Kidney (tissue), 14 donors: ENCODE results near the gene FGF12. TPM values are rescaled to one million over a fixed set of nuclear protein-coding genes. Genes with fewer than 3 reads are reported as not detected.

Experiments used
- DNase-seq, 5 donors: peaks; one replicate each; pipeline ENCODE4 v3.0.0-alpha.2; 2013 to 2020
- FAIRE-seq: peaks from 2 replicates; lab custom pipeline; 2012; peaks lifted over from hg19 to GRCh38; lab: Jason Lieb, UNC
- H3K27ac ChIP-seq, 2 donors: one replicate each; pipeline ENCODE4 v1.7.0; 2013; ENCODE audit warnings: low read depth in 2 of 2, low read length in 2 of 2, inconsistent platforms in 1 of 2
- H3K27me3 ChIP-seq: one replicate; pipeline ENCODE4 v1.7.1; 2013; ENCODE audit warnings: low read length, inconsistent platforms; ENCODE audit not compliant: control insufficient read depth, insufficient read depth
- H3K36me3 ChIP-seq, 3 donors: one replicate each; pipeline versions ENCODE4 v1.7.0 to v1.7.1; 2013; ENCODE audit warnings: low read length in 3 of 3, control low read depth in 1 of 3, inconsistent platforms in 1 of 3; ENCODE audit not compliant: insufficient read depth in 3 of 3, control insufficient read depth in 2 of 3
- H3K4me1 ChIP-seq, 3 donors: one replicate each; pipeline versions ENCODE4 v1.7.0 to v1.7.1; 2013; ENCODE audit warnings: low read length in 3 of 3, inconsistent platforms in 1 of 3, low read depth in 1 of 3; ENCODE audit not compliant: control insufficient read depth in 2 of 3, insufficient read depth in 2 of 3
- H3K4me3 ChIP-seq, 3 donors: one replicate each; pipeline versions ENCODE4 v1.7.0 to v1.8.1; 2013; ENCODE audit warnings: low read length in 3 of 3, control low read depth in 1 of 3, inconsistent platforms in 1 of 3
- H3K9ac ChIP-seq, 3 donors: one replicate each; pipeline versions ENCODE4 v1.7.0 to v1.7.1; 2013; ENCODE audit warnings: low read length in 3 of 3, control low read depth in 1 of 3, inconsistent platforms in 1 of 3
- H3K9me3 ChIP-seq, 3 donors: one replicate each; pipeline versions ENCODE4 v1.7.0 to v1.7.1; 2013; ENCODE audit warnings: low read length in 3 of 3, control low read depth in 1 of 3, inconsistent platforms in 1 of 3; ENCODE audit not compliant: control insufficient read depth in 2 of 3, insufficient read depth in 1 of 3
- intact Hi-C: fragments of 100-400 bp; cut with DNase I; formaldehyde crosslinking; loops from one replicate; pipeline ENCODE4 v1.11.1; 2022
- polyA plus RNA-seq: library from polyadenylated mRNA; stranded (reverse); fragments of 350-450 nt; fragmentation: Illumina TruSeq; extraction: RNeasy Lipid Tissue Mini Kit (QIAGEN cat#74804); gene quantifications from one replicate; pipeline ENCODE4 v1.2.3, GENCODE V29; 2014; ENCODE audit warnings: low read depth, low replicate concordance; ENCODE audit not compliant: insufficient read depth
- total RNA-seq: library from RNA; stranded (reverse); fragmentation: NEBNext Ultra II Directional; extraction: Animal tissue kit (Norgen Biotek cat#: 25700); gene quantifications from one replicate; pipeline ENCODE4 v1.2.1, GENCODE V29; 2021
- TF ChIP-seq, protein P1 (sequence below): IDR thresholded peaks from 3 replicates; pipeline ENCODE4 v1.5.1; 2012; ENCODE audit warnings: mild to moderate bottlenecking, moderate library complexity, borderline replicate concordance; ENCODE audit not compliant: insufficient read depth; ENCODE audit errors: extremely low read depth
- donor health status: control.
- donor health status: control.
- donor health status: control.
- donor health status: control.
- donor health status: control.
- donor health status: DM: yes; HTN: yes; CAD: no.
- donor health status: Normal renal cell carcinoma (clear cell type).

Gene FGF12
- total and polyA plus RNA-seq, 2 donors from 2014 or later: 1.8 to 3.7 TPM

DNA sequence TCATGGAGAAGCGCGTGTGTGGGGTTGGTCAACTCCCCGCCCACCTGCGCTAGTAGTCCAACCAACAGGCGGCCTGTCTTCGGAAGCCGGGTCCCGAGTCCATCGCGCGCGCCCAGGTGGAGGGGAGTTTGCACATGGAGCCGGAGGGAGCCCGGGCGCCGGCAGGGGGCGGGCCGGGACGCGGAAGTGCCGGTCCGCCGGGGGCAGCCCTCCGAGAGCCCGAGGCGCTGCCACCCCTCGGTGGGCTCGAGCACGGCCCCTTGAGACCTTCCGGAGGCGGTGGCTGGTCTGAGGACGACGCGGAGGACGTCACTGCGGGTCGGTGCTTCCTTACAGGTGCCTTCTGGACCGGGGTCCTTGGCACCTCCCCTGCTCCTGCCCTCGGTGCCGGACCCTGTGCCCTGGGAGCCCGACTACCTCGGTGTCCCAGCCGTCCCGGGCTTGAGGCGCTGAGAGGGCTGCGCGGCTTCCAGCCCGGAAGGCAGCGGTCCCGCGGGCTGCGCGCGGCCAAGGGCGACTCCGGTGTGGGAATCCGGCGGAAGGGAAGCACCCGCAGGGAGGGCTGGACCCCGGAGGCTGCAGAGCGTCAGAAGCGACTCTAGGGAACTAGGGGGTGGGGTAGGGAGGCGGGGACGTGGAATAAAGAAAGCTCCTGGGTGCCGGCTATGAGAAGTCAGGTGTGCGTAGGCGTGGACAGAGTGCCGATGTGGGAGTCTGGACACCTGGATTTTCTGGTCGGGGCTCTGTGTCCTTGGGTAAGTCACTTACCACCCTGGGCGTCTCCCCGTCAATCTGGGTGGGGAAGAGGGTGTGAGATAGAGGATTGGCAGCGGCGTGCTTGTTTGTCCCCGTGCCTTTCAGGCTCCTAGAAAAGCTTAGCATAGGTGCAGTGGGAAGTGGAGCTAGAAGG lies 212.3 kb downstream of the FGF12 start:
- TF ChIP-seq, protein P1, sequence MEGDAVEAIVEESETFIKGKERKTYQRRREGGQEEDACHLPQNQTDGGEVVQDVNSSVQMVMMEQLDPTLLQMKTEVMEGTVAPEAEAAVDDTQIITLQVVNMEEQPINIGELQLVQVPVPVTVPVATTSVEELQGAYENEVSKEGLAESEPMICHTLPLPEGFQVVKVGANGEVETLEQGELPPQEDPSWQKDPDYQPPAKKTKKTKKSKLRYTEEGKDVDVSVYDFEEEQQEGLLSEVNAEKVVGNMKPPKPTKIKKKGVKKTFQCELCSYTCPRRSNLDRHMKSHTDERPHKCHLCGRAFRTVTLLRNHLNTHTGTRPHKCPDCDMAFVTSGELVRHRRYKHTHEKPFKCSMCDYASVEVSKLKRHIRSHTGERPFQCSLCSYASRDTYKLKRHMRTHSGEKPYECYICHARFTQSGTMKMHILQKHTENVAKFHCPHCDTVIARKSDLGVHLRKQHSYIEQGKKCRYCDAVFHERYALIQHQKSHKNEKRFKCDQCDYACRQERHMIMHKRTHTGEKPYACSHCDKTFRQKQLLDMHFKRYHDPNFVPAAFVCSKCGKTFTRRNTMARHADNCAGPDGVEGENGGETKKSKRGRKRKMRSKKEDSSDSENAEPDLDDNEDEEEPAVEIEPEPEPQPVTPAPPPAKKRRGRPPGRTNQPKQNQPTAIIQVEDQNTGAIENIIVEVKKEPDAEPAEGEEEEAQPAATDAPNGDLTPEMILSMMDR: no peak
- intact Hi-C loops: no loop called here
- Histone ChIP-seq H3K4me3 (peak overlapping the region in 2 of 3 donors; percentile 20 to 46), H3K27ac (no peak overlapping the region), H3K9ac (no peak overlapping the region), H3K4me1 (no peaks in the 10 kb centered on the region), H3K9me3 (peaks cover 0 to 7% (median 3%) of the 10 kb centered on the region in 3 donors), H3K27me3 (peaks cover 4% of the 10 kb centered on the region), H3K36me3 (no peaks in the 10 kb centered on the region)
- DNase-seq (peak; percentile 58 to 70 (median 61)), FAIRE-seq (no peak)

DNA sequence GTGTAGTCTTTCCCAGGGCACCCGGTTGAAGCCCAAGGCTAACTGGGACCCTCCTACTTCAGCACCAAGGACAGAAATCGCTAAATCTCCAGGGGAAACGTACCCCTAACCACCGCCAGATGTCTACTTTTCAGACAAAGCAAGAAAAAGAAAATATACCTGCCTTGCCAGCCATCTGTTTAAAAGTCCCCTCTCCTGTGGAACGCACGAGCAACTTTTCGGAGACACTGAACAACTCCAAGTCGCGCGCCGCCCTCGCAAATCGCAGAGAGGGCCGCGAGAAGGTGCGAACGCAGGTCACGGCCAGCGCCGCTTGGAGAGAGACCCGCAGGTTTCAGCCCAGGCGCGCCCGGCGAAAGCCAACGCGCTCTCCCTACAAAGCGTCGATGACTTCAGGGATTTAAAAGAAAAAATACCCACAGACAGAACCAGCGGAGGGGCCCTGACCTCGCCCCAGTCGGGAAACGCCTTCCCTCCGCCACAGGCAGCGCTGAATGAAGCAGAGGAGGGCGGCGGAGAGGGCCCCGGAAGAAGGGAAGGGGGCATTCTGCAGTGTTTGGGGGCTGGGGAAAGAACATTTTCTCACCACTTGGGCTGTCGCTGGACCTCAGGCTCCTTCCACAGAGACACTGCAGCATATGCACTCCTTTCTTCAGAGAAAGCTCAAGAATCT lies 213.1 kb downstream of the FGF12 start:
- peak overlapping the region in 2 of 3 donors; percentile 3 to 46 for H3K4me3 ChIP-seq
- H3K36me3 ChIP-seq: no peaks in the 10 kb centered on the region
- peaks cover 0 to 7% (median 3%) of the 10 kb centered on the region in 3 donors for H3K9me3 ChIP-seq
- H3K27ac ChIP-seq: no peak overlapping the region
- H3K27me3 ChIP-seq: peaks cover 4% of the 10 kb centered on the region
- no peaks in the 10 kb centered on the region for H3K4me1 ChIP-seq
- FAIRE-seq: no peak
- TF ChIP-seq, protein P1: no peak
- DNase-seq: peak; percentile 40 to 91 (median 70)
- no peak overlapping the region for H3K9ac ChIP-seq
- intact Hi-C loops: no loop called here

DNA sequence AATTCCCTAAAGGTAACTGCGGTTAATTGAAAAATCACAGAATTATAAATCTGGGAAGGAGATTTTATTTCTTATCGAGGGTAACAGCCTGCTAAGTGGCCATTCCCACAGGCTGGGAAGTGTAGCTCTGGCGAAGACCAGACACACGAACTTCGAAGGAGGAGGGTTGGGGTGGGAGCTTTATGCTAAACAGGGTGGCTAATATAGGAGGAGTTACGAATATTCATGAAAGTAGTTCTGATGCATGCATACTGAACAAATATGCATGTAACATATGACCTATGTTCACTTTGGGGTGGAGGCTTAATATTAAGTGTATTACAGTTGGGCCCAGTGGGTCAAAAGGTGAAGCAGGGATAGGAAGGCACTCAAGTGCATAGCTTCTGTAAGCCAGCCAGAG lies 221.6 kb downstream of the FGF12 start:
- no peak for DNase-seq
- H3K9ac ChIP-seq: no peak overlapping the region
- intact Hi-C loops: no loop called here
- H3K27ac ChIP-seq: no peak overlapping the region
- H3K9me3 ChIP-seq: peaks cover 0 to 6% (median 3%) of the 10 kb centered on the region in 3 donors
- no peaks in the 10 kb centered on the region for H3K27me3 ChIP-seq
- H3K4me1 ChIP-seq: no peaks in the 10 kb centered on the region
- TF ChIP-seq, protein P1: no peak
- H3K4me3 ChIP-seq: no peak overlapping the region
- FAIRE-seq: no peak
- H3K36me3 ChIP-seq: no peaks in the 10 kb centered on the region
